HuH-7.5 (cell line): Measurements from ENCODE around the gene OR2S2.
"Not testable (repeated sequence)": the region's sequence is repeated elsewhere in the genome, so short reads cannot be mapped to it uniquely, and the experiment has no call there.

Source experiments
- DNase-seq: peaks from one replicate; pipeline ENCODE4 v3.0.0; 2011; ENCODE audit warnings: low spot score

Gene OR2S2

DNA sequence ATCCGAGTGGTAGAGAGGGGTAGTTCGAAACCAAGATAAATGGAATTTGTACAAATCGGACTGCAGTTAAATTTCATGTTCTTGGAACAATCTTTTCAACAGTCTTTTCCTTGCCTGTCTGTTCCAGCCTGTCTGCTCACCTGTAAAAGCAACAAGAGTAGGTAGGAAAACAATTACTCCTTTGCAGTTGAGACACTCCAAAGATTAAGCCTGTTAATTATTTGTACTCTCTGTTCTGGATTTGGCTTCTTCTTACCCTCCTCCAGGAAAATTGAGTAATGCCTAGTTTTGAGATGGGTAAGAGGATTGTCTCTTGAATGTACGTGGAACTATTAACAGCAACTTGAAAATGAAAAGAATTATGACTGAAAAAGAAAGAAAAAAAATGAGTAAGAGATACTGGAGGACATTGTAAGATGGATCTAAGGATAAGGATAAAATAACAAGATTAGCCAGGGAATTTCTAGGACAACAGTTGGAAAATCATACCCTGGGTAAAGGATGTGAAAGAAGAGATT, 24.3 kb downstream of the OR2S2 start:
- DNase-seq, result no peak

DNA sequence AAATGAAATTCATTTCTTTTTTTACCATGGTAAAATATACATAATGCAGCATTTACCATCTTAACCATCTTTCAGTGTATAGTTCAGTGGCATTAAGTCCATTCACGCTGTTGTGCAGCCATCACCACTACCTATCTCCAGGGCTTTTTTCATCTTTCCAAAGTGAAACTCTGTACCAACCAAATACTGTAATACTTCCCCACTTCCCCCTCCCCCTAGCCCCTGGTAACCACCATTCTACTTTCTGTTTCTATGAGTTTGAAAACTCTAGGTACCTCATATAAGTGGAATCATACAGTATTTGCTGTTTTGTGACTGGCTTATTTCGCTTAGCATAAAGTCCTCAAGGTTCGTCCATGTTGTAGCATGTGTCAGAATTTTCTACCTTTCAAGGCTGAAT, 25.2 kb downstream of the OR2S2 start:
- no peak for DNase-seq

DNA sequence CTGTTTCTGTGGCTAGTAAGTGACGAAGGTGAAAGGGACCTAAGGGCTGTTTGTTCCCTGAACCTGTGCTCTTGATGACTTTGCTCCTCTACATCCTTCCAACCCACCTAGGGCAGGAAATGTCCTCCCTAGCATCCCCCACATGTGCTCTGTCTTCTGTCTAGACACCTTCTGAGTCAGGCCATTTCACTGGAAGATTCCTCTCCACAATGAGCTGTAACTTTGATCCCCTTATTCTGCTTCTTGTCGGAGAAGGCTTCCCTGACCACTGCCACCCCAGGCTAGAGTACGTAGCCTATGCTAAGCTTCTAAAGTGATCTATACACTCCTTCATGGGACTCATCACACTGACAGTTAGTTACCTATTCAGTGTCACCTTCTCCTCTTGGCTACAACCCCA, 27.0 kb downstream of the OR2S2 start:
- no peak for DNase-seq

DNA sequence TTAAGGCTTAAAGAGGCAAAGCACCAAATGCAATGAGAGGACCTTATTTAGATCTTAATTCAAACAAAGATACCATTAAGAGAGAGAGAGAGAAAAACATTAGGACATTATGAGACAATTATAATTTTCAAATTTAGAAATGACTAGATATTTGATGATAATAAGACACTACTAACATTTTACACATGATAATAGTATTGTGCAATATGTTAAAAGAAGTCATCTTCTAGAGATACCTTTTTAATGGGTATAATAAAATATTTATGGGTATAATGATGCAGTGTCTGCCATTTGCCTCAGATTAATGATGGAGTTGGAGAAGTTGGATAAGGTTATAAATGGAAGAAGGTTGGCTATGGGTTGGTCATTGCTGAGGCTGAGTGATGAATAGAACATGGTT, 27.4 kb downstream of the OR2S2 start:
- no peak for DNase-seq

DNA sequence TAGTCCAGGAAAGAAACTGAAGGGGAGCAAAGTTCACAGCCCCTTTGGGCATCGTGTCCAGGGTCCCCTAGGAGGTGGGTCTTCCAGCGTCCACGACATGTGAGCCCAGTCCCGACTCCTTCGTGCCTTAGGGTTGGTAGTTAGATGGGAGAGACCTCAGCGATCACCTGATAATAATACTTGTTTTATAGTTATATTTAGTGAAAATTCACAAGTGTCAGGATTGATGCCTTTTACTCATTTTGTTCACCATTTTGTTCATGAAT, 28.6 kb downstream of the OR2S2 start:
- no peak for DNase-seq

DNA sequence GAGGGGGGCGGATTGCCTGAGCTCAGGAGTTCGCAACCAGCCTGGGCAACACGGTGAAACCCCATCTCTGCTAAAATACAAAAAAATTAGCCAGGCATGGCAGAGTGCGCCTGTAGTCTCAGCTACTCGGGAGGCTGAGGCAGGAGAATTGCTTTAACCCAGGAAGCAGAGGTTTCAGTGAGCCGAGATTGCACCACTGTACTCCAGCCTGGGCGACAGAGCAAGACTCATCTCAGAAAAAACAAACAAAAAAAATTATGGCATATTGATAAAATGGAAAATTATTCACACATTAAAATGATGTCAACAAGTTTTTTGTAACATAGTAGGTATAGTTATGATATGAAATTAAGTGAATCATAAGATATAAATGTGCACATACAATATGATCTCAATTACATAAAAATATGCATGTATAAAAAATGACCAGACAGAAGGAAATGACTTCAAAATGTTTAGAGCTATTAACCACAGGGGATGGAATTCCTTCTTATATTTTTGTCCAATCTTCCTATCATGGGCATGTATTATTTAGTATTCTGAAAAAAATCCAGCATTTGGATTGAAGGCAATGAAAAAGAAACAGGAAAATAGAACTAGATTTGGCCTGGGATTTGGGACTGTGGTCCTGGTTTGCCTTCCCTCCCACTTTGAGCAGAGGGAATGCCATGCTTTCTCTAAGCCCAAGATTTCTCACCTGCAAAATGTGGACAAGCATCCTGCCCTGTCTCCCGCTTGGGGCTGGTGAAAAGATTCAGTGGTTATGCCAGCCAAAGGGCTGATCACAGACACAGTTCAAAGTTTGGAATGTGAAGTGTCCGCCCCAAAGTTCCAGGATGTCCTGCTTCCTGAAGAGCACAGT, 29.1 kb downstream of the OR2S2 start:
- no peak for DNase-seq

DNA sequence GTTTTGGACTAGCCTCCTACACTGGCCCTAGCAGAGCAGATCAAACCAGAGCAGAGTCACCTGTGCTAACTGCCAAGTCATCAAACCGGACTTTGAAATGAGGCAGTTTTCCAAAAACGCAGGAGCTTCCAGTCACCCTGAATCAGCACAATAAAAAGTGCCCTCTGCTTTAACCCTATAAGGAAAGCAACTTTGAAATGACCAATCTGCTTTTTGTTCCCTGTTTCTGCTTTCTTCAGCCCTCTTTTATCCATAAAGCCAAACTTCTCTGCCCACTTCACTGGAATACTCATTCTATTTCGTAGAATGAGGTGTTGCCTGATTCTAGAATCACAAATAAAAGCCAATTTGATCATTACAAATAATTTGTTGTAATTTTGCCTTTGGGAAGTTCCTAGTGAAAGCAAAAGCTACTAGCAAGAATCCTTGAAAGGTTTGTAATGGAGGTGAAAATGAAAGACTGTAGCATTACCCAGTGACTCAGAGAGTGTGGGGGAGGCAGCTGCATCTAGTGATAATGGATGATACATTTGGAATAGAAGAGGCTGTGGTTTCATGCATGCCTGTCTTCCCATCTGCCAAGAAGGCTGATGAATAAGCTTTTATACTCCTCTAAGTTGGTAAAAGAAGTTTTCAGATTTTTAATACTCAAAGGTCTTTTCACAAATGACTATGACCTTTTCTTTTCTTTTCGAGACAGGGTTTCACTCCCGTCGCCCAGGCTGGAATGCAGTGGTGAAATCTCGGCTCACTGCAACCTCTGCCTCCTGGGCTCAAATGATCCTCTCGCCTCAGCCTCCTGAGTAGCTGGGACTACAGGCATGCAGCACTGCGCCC, 33.8 kb downstream of the OR2S2 start:
- DNase-seq, result no peak

DNA sequence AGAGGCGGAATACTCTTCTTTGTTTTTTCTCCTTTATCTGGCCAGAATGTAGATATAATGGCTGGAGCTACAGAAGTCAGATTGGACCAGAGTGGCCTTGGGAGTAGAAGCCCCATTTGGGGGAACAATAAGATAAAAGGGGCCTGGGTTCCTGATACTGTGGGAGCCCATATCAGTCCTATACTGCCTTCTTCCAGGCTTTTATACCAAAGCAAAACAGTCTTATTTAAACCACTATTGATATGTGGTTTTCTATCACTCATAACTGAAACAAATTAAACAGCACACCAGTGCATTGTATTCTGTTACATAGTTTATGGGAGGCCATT, 34.4 kb downstream of the OR2S2 start:
- DNase-seq, result no peak

DNA sequence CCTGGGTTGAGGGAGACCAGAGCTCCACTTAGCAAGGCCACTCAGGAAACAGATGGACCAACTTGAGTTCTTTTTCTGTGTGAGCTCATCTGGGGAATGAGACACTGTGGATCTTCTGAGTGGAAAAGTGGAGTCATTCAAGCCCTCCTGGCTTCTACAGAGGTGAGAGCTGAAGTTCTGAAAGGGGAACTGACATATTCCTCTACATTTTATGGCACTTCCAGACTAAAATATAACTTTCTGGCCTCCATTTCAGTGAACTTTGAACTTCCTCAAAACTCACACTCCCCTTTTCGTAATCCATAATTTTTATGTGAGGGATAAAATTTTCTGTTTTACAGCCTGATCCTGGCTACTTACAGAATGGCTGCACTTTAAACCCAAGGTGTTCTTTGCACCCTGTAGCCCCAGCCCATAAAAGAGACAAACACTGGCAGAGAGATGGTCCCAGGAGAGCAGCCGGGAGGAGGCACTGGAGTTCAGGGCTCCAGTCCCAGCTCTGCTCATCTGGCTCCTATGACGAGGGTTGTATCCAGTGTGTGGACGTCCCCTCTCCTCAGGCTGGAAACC, 37.8 kb downstream of the OR2S2 start:
- DNase-seq, result no peak

DNA sequence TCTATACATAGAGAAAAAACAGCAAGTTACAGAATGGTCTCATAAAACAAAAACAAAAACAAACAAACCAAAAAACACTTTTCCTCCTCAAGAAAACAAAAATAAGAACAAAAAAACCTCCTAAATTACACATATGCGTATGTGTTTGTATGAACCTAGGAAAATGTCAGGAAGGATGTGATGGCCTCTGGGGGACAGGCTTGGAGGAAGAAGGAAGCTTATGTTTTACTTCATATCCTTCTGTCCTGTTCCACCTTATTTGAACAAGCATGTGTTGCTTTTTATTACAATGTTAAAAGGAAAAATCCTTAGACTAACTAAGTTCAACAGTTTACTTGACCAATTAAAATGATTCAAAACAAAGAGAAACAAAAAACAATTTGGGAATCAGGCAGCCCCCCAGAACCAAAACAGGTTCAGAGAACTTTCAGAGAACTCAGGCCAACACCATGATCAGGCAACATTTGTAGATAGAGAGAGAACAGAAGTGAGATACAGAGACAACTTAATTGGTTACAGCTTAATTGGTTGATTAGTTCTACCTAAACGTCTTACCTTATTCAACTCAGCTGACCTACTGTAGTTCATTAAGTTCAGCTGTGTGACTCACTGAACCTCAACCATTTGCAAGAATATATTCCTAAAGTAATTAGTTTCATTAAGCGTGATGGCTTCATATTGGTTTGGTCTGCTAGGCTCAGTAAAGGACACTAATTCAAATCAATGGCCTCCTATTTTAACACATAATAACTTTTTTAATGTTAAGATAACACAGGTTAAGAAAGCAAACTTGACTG, 38.5 kb downstream of the OR2S2 start:
- DNase-seq, result no peak

DNA sequence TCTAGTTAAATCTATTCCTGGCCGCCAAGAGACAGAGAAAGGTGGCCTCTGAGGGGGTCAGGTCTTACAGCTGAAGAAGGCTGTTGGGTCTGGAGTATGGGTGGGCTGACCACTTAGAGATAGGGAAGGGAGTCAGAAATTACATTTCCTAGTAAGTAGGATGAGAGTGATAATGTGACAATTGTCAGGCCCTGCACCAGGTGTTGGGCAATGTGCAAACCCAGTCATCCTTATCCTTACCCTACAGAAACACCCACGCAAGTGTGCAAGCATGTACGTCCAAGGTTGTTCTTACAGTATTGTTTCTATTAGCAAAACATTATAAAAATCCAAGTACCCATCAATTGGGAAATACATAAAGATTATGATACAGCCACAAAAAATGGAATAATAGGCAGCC, 39.2 kb downstream of the OR2S2 start:
- DNase-seq, result no peak

DNA sequence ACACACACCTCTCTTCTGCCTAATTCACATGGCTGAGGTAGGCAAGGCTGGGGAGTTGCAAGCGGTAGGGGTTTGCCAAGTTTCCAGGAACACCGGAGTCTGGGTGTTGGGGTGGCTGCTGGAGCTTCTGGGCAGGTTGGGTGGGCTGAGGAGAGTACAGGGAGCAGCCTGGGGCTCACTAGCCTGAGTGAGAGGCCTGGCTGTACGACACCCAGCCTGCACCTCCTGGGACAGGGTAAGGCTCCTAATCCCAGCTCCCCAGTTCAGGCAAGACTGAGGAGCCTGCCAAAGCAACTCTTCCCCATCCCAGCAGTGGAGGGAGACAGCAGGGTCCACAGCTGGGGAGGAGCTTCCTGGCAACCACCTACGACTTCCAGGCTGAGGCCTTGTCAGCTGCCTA, 40.7 kb downstream of the OR2S2 start:
- no peak for DNase-seq

DNA sequence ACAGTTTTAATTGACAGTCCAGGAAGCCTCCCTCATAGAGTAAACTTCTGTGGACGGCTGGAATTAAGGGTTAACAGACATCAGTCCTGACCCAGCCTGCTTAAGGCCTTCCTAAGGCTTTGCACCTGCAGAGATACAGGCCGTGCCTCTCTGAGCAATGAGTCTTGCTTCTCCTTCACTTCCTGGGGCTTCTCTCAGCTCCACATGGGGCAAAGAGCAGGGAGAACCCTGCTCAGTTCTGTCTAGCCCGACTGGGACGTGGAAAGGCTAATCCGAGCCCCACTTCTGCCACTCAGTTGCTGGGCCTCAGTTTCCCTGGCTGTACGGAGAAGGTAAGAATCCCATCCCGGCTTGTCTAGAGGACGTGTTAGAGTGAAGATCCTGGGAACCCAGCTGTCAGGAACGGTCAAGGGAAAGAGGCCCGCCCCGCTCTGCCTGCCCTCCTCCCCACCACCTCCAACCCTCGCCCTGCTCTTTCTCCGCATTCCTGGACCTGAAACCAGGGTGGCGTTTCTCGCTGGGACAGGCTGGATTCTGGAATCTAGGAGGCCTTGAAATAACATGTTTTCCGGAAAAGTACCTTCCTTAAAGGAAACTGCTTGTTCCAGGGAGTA, 42.2 kb downstream of the OR2S2 start:
- no peak for DNase-seq

DNA sequence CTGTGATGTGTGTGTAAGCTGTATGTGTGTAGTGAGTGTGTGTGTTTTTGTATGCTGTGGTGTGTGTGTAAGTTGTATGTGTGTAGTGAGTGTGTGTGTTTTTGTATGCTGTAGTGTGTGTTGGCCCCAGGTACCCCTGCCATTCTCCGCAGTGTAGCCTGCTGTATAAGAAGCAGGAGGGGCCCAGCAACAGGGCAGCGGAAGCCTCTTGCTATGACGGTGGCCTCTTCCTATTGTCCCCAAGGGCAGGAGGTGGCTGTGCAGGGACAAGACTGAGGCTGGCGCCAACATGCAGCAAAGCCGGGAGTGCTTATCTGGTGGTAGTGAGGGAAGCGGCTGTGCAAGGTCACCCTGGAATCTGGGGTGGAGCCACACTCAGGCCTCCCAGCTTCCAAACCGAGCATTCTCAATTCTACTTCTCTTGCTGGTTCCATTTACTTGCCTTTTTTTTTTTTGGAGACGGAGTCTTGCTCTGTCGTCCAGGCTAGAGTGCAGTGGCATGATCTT, 43.6 kb downstream of the OR2S2 start:
- peak; percentile 55 for DNase-seq

DNA sequence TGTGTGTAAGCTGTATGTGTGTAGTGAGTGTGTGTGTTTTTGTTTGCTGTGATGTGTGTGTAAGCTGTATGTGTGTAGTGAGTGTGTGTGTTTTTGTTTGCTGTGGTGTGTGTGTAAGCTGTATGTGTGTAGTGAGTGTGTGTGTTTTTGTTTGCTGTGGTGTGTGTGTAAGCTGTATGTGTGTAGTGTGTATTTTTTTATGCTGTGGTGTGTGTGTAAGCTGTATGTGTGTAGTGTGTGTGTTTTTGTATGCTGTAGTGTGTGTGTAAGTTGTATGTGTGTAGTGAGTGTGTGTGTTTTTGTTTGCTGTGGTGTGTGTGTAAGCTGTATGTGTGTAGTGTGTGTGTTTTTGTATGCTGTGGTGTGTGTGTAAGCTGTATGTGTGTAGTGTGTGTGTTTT, 44.5 kb downstream of the OR2S2 start:
- not testable (repeated sequence) for DNase-seq

DNA sequence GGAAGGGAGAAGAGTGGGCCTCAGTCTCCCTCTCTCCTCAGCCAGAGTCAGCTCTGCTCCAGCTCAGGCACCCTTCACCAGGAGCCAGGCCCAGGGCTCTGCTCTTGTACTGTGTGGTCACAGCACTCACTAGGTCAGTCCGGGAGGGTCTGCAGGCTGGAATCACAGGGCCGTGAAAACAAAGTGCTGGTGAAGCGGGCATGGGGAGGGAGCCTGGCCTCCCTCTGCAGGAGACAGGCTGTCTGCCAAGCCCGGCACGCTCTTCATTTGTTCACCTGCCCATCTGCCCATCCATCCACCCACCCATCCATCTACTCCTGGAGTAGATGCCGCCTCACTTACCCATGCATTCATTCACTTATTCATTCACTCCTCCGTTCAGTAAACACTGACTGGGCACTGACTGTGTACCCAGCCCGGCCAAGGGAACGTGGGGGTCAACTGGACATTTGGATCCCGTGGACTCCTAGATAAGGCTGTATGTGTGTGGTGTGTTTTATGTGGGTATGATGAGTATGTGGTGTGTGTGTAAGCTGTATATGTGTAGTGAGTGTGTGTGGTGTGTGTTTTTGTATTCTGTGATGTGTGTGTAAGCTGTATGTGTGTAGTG, 45.1 kb downstream of the OR2S2 start:
- no peak for DNase-seq

DNA sequence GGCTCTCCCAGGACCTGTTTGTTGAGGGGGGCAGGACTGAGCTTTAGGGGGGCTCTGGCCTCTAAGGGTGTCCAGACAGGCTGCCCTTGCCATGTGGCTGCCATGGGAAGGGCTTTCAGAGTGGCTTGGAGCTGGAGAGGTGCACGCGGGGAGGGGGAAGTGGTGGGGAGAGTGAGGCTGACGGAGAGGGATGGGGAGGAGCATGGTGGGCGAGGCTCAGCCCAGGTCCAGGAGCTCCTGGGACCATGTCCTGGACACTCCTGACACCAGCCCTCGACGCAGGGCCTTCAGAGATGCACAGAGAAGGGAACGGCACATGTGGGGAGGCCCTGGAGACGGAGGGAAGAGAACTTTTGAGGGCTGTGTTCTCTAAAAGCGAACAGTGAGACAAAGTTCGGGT, 46.3 kb downstream of the OR2S2 start:
- no peak for DNase-seq

DNA sequence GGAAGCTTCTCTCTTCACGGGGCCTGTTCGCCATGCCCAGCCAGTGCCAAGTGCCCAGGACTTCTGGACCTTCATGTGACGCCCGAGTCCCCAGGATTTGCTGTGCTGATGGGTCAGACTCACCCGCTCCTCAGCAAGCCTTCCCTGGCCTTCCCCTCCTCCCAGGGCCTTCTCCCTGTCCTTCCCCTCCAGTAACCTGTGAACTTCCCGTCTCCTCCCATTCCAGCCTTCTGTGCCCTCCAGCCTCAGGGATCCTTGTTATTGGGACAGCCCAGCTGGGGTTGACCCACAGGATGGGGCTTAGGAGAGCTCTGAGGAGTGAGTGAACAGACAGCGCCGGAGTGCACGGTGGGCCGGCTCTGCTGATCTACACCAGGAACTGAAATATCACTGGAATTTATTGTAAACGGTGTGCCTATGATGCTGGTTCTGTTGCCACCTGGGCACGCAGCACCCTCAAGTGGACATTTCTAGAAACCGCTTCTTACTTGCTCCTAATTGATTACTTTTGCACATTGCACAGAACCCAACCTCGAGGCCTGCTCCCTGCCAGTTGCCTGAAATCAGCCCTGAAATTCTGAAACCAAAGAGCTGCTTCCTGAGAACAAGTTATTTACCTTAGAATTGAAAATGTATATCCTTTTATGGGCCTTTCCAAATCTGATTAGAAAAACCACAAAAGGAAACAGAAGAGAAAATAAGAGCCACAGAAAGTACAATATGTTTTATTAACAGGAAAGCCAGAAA, 47.2 kb downstream of the OR2S2 start:
- DNase-seq, result peak; percentile 56

DNA sequence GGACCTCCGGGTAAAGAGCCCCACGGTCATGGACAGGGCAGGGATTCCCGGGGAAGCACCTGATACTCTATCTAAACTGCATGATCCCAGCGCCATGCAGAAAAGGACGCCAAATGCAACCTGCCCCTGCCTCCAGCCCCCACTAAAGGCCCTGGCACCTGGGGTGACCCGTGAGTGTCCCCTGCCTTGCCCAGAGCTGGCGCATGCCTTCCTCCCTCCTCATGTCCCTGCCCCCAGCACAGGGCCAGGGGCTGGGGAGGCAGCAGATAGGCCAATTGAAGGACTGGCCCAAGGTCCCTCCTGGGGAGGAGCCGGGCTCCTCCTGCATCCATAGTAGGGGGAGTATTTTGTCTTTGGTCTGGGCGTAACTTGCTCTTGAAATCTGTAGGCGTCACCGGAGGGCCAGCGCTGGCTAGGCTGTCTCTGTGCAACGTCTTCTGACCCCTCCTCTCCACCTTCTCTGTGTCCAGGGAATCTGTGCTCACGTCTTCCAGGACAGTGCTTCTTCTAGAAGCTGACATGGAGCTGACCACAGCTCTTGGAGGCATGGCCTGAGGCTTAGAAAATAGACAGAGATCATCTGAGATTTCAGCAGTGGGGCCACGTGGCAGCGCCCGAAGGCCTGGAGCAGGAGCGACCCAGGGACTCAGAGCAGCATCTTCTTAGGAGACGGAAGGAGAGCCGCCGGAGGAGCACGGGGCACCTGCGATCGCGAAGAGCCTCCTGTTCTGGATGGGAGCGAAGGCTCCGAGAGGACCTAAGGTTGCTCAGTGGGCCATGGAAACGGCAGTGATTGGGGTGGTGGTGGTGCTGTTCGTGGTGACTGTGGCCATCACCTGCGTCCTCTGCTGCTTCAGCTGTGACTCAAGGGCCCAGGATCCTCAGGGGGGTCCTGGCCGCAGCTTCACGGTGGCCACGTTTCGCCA, 48.0 kb downstream of the OR2S2 start:
- DNase-seq, result no peak
